GM21717 (cell line): ENCODE results near the gene RRP8.

ENCODE experiments used
- ATAC-seq: cut with Tn5 transposase; IDR thresholded peaks from one replicate; pipeline ENCODE4 v1.9.1; 2021; ENCODE audit warnings: mild to moderate bottlenecking, moderate library complexity; ENCODE audit not compliant: unreplicated experiment

RRP8 gene

GRCh38 chr11:6619004-6619745, 15.8 kb upstream of the RRP8 start, which contains the start of gene TPP1:
Gene TPP1 (minus strand): TSS chr11:6619422. CDS start chr11:6619400, 22 bp downstream.
- peak; percentile 97 for ATAC-seq

GRCh38 chr11:6618117-6619003, 14.9 kb upstream of the RRP8 start:
- no peak for ATAC-seq

DNA sequence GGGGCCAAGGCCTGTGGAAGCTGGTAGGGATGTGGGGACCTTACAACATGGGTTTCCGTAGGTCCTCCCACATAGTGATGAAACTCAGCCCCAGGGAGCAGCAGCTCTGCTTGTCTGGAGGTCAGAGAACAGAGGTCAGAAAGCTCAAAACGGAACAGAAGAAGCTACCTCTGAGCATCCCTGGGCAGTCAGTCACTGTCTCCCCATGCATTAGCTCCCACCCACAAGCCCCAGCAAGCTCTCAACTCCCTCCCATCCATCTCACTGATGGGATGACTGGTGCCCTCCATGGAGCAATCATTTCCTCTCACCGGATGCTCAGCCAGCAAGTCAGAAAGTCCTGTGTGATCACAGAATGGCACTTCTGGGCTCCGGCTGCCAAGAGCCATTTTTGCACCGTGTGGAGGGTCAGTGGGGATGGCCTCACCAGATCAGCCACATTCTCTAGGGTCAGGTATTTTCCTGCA, 13.9 kb upstream of the RRP8 start:
- ATAC-seq: no peak

DNA sequence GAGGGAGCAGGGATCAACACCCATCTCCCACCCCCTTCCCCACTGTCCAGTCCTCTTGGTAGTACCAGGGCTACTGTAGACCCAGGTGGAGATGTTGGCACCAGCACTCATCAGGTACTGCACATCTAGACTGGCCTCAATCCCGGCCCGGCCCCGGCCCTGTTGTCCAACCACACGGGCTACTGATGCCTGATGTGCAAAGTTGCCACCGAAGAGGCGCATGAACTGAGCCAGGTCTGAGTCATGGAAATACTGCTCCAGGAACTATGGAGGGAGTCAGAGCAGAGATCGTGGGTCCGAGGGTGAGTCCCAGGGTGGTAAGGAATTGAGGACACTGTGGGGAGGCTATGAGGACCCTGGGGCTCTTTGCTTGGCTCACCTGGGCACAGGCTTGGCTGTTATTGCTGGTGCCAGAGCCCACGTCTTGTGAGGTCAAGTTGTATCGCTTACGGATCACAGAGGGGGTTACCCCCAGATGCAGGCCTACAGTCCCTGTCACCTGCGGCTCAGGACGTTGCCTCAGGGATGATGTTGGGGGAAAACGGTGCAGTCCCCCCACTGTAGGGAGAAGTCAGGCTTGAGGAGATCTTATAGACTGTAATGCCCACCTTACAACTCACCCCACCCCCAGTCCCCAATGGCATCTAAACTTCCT, 13.3 kb upstream of the RRP8 start:
- ATAC-seq: no peak

DNA sequence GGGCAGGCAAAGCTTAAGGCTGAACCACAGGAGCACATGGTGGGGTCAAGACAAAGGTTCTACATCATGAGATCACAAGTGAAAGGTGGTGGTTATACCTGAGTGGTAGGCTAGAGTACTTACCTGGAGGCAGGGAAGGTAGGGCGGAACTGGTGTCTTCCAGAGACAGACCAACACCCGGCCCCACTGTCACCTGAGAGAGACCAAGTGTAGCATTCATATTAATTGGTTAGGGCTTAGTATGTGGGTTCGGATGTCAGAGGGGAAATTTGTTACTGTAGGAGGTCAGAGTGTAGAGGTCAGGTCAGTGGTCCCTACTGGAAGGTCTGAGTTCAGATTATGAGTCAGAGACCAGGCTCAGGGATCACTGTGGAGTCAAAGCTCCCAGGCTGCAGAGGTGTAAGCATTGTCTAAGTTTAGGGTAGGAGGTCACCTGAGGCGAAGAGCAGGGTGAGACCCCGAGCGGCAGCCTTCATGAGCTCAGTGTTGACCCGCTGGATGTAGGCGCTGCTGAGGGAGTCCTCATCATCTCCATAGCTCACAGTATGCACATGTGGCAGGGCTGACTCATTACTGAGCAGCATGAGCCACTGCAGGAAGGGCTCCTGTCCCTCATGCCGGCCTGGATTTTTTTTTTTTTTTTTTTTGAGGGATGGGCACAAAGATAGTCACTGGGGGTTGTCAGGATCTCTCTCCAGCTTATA, 12.6 kb upstream of the RRP8 start:
- ATAC-seq: no peak

DNA sequence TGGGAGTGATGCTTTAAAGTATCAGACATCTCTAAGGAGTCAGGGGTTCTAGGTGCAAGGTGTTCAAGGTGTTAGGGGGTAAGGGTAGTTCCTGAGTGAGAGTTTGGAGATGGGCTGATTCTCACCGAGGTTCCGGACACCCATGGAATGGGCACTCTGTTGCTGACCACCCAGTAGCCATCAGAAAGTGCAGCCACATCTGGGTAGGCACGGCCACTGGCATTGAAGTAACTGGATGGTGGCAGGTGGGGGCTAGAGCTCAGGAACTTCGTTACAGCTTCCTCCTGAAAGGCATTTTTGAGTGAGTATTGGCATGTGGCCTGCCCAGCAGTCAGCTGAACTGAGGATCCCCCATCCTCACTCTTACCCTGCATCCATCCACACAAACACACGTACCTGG, 11.6 kb upstream of the RRP8 start:
- no peak for ATAC-seq

GRCh38 chr11:6614446-6614845, 11.0 kb upstream of the RRP8 start:
- no peak for ATAC-seq

DNA sequence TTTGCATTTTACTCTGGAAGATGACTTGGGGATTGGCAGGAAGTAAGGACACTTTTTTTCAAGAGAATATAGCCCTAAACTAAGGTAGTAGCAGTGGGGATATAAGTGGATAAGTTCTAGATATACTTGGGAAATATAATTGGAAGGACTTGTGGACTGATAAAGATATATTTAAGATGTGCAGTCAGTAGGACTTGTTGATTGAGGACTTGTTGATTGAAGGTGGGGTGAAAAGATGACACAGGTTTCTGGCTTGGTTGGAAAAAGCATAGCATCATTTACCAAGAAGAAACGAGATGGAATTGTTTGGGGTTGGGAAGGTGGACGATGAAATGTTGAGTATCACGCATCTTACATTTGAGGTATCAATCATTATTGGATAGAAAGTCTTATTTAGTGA, 10.1 kb upstream of the RRP8 start:
- ATAC-seq: no peak

- ATAC-seq: peak; percentile 88
Observed at GRCh38 chr11:6612213-6613041, 9.0 kb upstream of the RRP8 start, which contains the start of gene TAF10. Gene TAF10 (minus strand): TSS chr11:6612216. CDS start chr11:6612189, 27 bp downstream.

DNA sequence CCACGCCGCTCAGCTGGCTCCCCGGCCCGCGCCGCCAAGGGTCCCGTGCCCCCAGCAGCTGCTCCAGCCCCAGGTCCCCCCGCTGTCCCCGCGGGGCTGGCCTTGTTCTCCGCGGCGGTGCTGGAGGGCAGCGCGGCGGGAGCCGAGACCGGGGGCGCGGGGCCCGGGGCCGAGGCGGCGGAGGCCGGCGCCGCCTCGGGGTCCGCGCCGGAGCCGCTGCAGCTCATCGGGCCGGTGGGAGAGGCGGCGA, 8.5 kb upstream of the RRP8 start:
- peak; percentile 8 for ATAC-seq

- no peak for ATAC-seq
Observed at GRCh38 chr11:6611092-6611962, 7.9 kb upstream of the RRP8 start.

DNA sequence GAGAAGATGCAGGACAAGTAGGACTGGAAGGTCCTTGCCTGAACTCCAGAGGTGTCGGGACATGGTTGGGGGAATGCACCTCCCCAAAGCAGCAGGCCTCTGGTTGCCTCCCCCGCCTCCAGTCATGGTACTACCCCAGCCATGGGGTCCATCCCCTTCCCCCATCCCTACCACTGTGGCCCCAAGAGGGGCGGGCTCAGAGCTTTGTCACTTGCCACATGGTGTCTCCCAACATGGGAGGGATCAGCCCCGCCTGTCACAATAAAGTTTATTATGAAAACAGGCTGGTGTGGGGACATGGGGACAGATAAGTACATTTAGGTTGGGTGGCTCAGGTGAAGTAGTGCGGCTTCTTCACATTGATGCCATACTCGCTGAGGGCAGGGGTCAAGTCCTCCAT, 7.2 kb upstream of the RRP8 start:
- ATAC-seq: no peak

- no peak for ATAC-seq
Observed at GRCh38 chr11:6609502-6610015, 6.1 kb upstream of the RRP8 start.

DNA sequence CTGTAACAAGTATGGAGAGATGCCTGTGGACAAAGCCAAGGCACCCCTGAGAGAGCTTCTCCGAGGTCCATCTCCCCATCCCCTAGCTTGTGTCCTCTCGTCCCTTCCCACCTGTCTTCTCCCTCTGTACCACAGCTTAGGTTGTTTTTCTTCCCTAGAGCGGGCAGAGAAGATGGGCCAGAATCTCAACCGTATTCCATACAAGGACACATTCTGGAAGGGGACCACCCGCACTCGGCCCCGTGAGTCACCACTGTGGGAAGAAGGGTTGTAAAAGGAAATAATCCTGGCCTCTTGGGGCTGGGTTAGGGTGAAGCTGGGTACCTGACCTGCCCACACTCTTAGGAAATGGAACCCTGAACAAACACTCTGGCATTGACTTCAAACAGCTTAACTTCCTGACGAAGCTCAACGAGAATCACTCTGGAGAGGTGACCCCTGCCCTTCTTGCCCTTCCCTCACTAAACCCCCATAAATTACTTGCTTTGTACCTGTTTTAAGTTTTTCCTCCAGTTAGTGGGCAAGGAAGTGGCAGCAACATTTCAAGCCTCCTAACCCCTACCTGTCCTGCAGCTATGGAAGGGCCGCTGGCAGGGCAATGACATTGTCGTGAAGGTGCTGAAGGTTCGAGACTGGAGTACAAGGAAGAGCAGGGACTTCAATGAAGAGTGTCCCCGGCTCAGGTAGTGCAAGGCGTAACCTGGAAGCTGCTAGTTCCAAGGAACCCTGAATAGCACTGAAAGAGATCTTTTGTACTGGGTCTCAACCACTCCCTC, 5.5 kb upstream of the RRP8 start:
- ATAC-seq: no peak

DNA sequence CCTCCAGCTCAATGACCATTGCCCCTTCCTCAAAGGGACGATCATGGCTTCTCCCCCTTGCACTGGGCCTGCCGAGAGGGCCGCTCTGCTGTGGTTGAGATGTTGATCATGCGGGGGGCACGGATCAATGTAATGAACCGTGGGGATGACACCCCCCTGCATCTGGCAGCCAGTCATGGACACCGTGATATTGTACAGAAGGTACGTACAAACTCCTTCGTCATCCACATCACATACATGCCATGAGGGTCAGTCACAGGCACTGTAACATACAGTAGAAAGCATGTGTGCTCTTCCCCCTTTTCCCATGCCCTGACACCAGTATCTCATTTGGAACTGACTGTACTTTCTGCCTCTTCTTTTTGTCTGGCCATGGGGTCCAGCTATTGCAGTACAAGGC, 4.6 kb upstream of the RRP8 start:
- ATAC-seq: no peak

GRCh38 chr11:6607190-6607795, 3.9 kb upstream of the RRP8 start:
- ATAC-seq: no peak

DNA sequence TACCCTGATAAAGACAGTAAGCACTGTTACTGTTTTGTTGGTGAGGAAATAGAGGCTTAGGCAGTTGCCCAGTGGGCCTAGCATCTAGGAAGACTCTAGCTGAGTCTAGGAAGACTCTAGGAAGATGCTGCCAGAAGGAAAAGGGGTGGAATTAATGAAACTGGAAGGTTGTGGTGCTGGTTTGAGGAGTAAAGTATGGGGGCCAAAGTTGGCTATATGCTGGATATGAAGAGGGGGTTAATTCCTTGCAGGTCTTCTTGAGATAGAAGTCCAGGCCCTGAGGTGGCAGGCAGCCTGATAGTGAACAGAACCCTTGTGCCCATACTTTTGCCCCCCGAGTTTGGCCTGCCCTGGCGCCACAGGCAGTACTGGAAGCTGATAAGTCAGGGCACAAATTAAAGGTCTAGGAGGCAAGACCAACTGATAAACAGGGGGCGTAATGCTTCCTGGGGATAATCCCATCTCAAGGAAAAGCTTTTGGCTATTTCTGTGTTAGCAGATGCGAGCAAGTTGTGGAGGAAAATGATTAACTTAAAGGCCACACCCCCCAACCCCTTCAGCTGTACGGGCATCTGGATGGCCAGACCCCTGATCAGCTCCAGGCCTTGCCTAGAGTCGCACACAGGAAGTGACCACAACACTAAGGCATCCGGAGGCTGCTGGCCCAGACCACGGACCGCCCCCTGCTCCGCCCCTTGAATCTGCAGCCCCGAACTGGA, 3.2 kb upstream of the RRP8 start:
- ATAC-seq: peak; percentile 29
